Colonic mucosa (tissue), 4 donors: ENCODE results near the gene GABRP. TPM values are rescaled to one million over a fixed set of nuclear protein-coding genes. Genes with fewer than 3 reads are reported as not detected.
"Not testable (repeated sequence)": the region's sequence is repeated elsewhere in the genome, so short reads cannot be mapped to it uniquely, and the experiment has no call there.

Experiments
- DNase-seq: peaks from one replicate; pipeline ENCODE4 v3.0.0-alpha.2; 2020
- H3K27ac ChIP-seq: fragments of 200-600 bp; one replicate; pipeline ENCODE4 v1.8.0; 2021
- H3K27me3 ChIP-seq: fragments of 200-600 bp; one replicate; pipeline ENCODE4 v1.8.0; 2021
- H3K36me3 ChIP-seq: fragments of 200-600 bp; one replicate; pipeline ENCODE4 v1.8.0; 2021
- H3K4me1 ChIP-seq: fragments of 200-600 bp; one replicate; pipeline ENCODE4 v1.8.0; 2021; ENCODE audit warnings: mild to moderate bottlenecking
- H3K4me3 ChIP-seq: fragments of 200-600 bp; one replicate; pipeline ENCODE4 v1.8.0; 2021
- H3K9ac ChIP-seq, 2 donors: one replicate each; pipeline ENCODE4 v1.7.0; 2013; ENCODE audit warnings: control low read depth in 2 of 2, low read depth in 2 of 2, low read length in 2 of 2
- H3K9me3 ChIP-seq: fragments of 200-600 bp; one replicate; pipeline ENCODE4 v1.8.0; 2021
- intact Hi-C: fragments of 100-400 bp; cut with DNase I; formaldehyde crosslinking; loops from one replicate; pipeline ENCODE4 v1.14.1; 2022
- total RNA-seq, 2 donors: library from RNA; stranded (reverse); fragmentation: NEBNext Ultra II Directional in 1 of 2; extraction: Animal tissue kit (Norgen Biotek cat#: 25700) in 1 of 2; gene quantifications; one replicate each; pipeline ENCODE4 v1.2.1, GENCODE V29; 2021
- TF ChIP-seq, protein P1 (sequence below): fragments of 200-600 bp; IDR thresholded peaks from one replicate; pipeline ENCODE4 v1.8.0; 2022; ENCODE audit warnings: antibody characterized with exemption, mild to moderate bottlenecking
- donor health status: healthy.
- donor health status: DM: no; HTN: no; CAD: no.
- donor health status: DM: no; HTN: no; CAD: no.

Gene GABRP
- total RNA-seq, 2 donors from 2014 or later, result not detected

DNA sequence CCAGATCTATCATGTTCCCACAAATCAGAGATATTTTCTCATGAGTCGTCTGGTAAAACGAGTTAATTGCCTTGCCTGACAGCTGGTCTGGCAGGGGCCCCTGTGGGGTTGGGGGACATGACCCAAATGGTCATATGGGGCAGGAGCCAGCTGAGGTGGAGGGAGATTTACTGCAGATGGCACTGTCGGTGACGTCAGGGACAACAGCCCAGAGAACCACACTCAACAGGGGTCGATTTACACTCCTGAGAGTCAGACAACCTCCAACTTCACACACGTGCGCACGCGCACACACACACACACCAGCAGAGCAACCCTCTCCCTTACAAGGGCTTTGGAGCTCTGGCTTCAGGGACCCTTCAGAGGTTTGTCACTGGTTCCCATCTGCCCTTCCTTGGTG lies 23.4 kb upstream of the GABRP start:
- Histone ChIP-seq H3K4me3 (no peak overlapping the region), H3K27me3 (no peaks in the 10 kb centered on the region), H3K36me3 (no peaks in the 10 kb centered on the region), H3K9ac (no peak overlapping the region), H3K9me3 (no peaks in the 10 kb centered on the region), H3K4me1 (no peaks in the 10 kb centered on the region), H3K27ac (no peak overlapping the region)
- TF ChIP-seq, protein P1, sequence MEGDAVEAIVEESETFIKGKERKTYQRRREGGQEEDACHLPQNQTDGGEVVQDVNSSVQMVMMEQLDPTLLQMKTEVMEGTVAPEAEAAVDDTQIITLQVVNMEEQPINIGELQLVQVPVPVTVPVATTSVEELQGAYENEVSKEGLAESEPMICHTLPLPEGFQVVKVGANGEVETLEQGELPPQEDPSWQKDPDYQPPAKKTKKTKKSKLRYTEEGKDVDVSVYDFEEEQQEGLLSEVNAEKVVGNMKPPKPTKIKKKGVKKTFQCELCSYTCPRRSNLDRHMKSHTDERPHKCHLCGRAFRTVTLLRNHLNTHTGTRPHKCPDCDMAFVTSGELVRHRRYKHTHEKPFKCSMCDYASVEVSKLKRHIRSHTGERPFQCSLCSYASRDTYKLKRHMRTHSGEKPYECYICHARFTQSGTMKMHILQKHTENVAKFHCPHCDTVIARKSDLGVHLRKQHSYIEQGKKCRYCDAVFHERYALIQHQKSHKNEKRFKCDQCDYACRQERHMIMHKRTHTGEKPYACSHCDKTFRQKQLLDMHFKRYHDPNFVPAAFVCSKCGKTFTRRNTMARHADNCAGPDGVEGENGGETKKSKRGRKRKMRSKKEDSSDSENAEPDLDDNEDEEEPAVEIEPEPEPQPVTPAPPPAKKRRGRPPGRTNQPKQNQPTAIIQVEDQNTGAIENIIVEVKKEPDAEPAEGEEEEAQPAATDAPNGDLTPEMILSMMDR, result no peak
- DNase-seq, result no peak
- intact Hi-C loops, result no loop called here

DNA sequence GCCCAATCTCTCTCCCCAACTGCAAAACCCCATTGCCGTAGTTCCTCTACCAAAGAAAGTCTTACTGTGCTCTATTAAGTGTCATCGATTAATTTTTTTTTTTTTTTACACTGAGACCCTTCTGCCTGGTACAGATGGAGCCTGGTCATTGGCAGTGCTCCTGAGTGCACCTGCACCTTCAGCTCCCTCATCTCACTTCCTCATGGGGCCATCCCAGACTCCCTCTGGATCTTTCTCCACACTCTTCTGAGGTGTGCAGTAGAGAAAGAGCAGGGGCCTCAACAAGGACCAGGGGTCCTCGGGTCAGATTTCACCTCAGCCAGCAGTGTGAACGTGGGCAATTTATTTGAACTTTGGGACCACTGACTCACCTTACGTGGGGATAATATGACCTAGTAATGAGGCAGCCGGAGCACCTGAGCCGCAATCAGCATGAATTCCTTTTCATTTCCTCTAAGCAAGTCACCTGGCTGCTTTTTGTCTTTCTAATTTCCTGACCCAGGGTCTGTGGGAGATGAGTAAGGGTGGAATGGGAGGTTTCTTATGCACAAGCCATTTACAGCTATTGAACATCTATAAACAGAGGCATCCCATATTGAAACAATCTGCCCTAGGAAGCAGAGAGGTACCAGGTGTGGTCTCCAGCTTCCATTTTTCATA lies 22.3 kb upstream of the GABRP start:
- Histone ChIP-seq H3K27me3 (no peaks in the 10 kb centered on the region), H3K4me1 (no peaks in the 10 kb centered on the region), H3K4me3 (no peak overlapping the region), H3K36me3 (no peaks in the 10 kb centered on the region), H3K9ac (no peak overlapping the region), H3K9me3 (no peaks in the 10 kb centered on the region), H3K27ac (no peak overlapping the region)
- TF ChIP-seq, protein P1, result no peak
- intact Hi-C loops, result no loop called here
- no peak for DNase-seq

DNA sequence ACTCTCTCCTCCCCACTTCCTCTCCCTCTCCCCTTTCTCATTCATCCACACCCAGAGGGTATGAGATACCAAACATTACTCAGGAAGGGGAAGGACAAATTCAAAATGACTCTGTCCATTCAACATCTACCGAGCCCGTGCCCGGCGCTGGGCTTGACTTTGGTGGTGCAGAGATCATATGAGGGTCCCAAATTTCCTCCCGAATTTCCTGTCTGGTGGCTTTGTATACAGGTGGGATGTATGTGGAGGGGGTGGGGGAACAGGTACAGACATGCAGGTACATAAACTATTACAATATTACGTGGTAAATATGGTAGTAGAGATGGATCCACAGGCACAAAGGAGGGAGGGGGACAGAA lies 21.8 kb upstream of the GABRP start:
- no peaks in the 10 kb centered on the region for H3K9me3 ChIP-seq
- no peaks in the 10 kb centered on the region for H3K4me1 ChIP-seq
- H3K36me3 ChIP-seq, result no peaks in the 10 kb centered on the region
- no peak overlapping the region for H3K9ac ChIP-seq
- intact Hi-C loops, result no loop called here
- no peak for DNase-seq
- no peak overlapping the region for H3K27ac ChIP-seq
- no peak overlapping the region for H3K4me3 ChIP-seq
- no peaks in the 10 kb centered on the region for H3K27me3 ChIP-seq
- TF ChIP-seq, protein P1, result no peak

DNA sequence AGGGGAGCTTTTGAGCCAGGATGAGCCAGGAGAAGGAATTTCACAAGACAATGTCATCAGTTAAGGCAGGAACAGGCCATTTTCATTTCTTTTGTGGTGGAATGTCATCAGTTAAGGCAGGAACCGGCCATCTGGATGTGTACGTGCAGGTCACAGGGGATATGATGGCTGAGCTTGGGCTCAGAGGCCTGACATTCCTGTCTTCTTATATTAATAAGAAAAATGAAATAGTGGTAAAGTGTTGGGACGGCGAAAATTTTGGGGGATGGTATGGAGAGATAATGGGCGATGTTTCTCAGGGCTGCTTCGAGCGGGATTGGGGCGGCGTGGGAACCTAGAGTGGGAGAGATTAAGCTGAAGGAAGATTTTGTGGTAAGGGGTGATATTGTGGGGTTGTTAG lies 21.2 kb upstream of the GABRP start:
- H3K9me3 ChIP-seq, H3K27ac ChIP-seq, H3K36me3 ChIP-seq, H3K4me3 ChIP-seq, H3K9ac ChIP-seq, H3K4me1 ChIP-seq, intact Hi-C loops, DNase-seq, H3K27me3 ChIP-seq: not testable (repeated sequence)

DNA sequence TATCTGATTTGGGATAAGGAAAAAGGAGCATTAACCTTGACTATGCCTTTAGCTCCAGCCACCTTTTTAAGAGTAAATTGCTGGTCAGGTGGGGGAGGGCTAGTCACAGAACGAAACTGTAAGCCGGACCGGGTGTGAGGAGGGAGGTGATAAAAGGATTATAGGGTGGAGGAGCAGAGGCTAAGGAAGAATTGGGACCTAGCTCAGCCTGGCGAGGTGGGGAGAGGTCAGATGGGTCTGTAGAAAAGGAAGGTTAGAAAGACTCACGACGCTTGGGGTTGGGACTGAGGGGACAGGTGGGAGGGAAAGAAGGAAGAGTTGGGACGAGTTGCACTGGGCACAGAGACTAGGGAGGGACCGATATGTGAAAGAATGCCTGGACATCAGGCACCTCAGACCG lies 17.7 kb upstream of the GABRP start:
- H3K27ac ChIP-seq, DNase-seq, H3K27me3 ChIP-seq, H3K9me3 ChIP-seq, H3K4me3 ChIP-seq, intact Hi-C loops, H3K4me1 ChIP-seq, H3K9ac ChIP-seq, H3K36me3 ChIP-seq: not testable (repeated sequence)

DNA sequence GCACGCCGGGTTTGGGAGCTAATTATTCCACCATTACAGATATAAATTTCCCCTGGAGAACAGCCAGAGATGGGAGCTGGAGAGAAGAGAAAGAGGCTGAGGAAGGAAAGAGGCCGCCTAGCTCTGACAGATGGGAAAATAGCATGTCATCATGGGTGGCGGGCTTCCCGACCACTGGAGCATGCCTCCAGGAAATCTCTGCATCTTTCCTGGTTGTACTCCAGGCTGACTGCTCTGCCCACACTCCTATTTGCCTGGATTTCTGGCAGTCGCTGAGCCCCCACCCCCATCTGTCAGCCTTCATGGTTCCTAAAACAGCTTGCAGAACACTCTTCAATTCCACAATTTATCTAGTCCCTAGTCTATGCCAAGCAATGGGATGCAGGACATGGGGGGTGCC lies 14.3 kb upstream of the GABRP start:
- Histone ChIP-seq H3K4me3 (no peak overlapping the region), H3K9ac (no peak overlapping the region), H3K27ac (no peak overlapping the region), H3K27me3 (no peaks in the 10 kb centered on the region), H3K4me1 (no peaks in the 10 kb centered on the region), H3K36me3 (no peaks in the 10 kb centered on the region), H3K9me3 (no peaks in the 10 kb centered on the region)
- TF ChIP-seq, protein P1, result no peak
- DNase-seq, result no peak
- intact Hi-C loops, result no loop called here
